PC-9 (cell line): ENCODE data around the gene S100A16.
"Not testable (repeated sequence)": the region's sequence is repeated elsewhere in the genome, so short reads cannot be mapped to it uniquely, and the experiment has no call there.

Source experiments
- EZH2 ChIP-seq: fragments of 200-600 bp; sonication (generic); IDR thresholded peaks from 2 replicates; pipeline ENCODE4 v1.8.0; 2017; ENCODE audit warnings: antibody characterized with exemption, low read depth
- TF ChIP-seq, protein P1 (sequence below): fragments of 200-600 bp; sonication (generic); conservative IDR thresholded peaks from 2 replicates; pipeline ENCODE4 v1.6.1; 2017; ENCODE audit warnings: mixed run types, antibody characterized with exemption, mild to moderate bottlenecking, moderate library complexity

DNA sequence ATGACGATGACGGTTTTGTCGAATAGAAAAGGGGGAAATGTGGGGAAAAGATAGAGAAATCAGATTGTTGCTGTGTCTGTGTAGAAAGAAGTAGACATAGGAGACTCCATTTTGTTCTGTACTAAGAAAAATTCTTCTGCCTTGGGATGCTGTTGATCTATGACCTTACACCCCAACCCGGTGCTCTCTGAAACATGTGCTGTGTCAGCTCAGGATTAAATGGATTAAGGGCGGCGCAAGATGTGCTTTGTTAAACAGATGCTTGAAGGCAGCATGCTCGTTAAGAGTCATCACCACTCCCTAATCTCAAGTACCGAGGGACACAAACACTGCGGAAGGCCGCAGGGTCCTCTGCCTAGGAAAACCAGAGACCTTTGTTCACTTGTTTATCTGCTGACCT, 37.4 kb downstream of the S100A16 start:
- TF ChIP-seq, protein P1, sequence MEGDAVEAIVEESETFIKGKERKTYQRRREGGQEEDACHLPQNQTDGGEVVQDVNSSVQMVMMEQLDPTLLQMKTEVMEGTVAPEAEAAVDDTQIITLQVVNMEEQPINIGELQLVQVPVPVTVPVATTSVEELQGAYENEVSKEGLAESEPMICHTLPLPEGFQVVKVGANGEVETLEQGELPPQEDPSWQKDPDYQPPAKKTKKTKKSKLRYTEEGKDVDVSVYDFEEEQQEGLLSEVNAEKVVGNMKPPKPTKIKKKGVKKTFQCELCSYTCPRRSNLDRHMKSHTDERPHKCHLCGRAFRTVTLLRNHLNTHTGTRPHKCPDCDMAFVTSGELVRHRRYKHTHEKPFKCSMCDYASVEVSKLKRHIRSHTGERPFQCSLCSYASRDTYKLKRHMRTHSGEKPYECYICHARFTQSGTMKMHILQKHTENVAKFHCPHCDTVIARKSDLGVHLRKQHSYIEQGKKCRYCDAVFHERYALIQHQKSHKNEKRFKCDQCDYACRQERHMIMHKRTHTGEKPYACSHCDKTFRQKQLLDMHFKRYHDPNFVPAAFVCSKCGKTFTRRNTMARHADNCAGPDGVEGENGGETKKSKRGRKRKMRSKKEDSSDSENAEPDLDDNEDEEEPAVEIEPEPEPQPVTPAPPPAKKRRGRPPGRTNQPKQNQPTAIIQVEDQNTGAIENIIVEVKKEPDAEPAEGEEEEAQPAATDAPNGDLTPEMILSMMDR, result not testable (repeated sequence)
- not testable (repeated sequence) for TF ChIP-seq EZH2
